Measurements from ENCODE around the gene SPAG8. TPM values are rescaled to one million over a fixed set of nuclear protein-coding genes. Genes with fewer than 3 reads are reported as not detected.

Gene SPAG8
- total RNA-seq, 2 donors from 2014 or later, result 0.58 to 0.82 TPM

GRCh38 chr9:35771075-35771433, 41.0 kb downstream of the SPAG8 start:
- no peak overlapping the region for H3K4me3 ChIP-seq
- H3K36me3 ChIP-seq, result no peaks in the 10 kb centered on the region
- no peaks in the 10 kb centered on the region for H3K9me3 ChIP-seq
- DNase-seq, result peak; percentile 52
- H3K9ac ChIP-seq (ENCODE audit: low read depth in 2 of 2, low read length in 2 of 2), result peak overlapping the region in 1 of 2 donors; percentile 57
- H3K27me3 ChIP-seq, result no peaks in the 10 kb centered on the region
- H3K27ac ChIP-seq, result peak overlapping the region; percentile 77
- no peak for TF ChIP-seq CTCF (IDR thresholded peaks at IDR 0.05)
- H3K4me1 ChIP-seq, result peaks cover 14% of the 10 kb centered on the region
- intact Hi-C loops (cut with DNase I), result no loop called here

- TF ChIP-seq CTCF (IDR thresholded peaks at IDR 0.05), result no peak
- intact Hi-C loops (cut with DNase I), result no loop called here
- no peak overlapping the region for H3K4me3 ChIP-seq
- H3K27me3 ChIP-seq, result no peaks in the 10 kb centered on the region
- no peak for DNase-seq
- H3K27ac ChIP-seq, result no peak overlapping the region
- peaks cover 14% of the 10 kb centered on the region for H3K4me1 ChIP-seq
- no peaks in the 10 kb centered on the region for H3K36me3 ChIP-seq
- no peak overlapping the region for H3K9ac ChIP-seq (ENCODE audit: low read depth in 2 of 2, low read length in 2 of 2)
- no peaks in the 10 kb centered on the region for H3K9me3 ChIP-seq
These were observed 42.3 kb downstream of the SPAG8 start for GRCh38 chr9:35769763-35770162.

- peaks cover 14% of the 10 kb centered on the region for H3K4me1 ChIP-seq
These were observed 44.6 kb downstream of the SPAG8 start for GRCh38 chr9:35767458-35767857.

GRCh38 chr9:35766997-35767396, 45.1 kb downstream of the SPAG8 start:
- intact Hi-C loops (cut with DNase I), result no loop called here
- Histone ChIP-seq H3K27ac (no peak overlapping the region), H3K4me3 (no peak overlapping the region), H3K9me3 (no peaks in the 10 kb centered on the region), H3K4me1 (peaks cover 14% of the 10 kb centered on the region), H3K27me3 (no peaks in the 10 kb centered on the region), H3K36me3 (no peaks in the 10 kb centered on the region), H3K9ac (ENCODE audit: low read depth in 2 of 2, low read length in 2 of 2) (no peak overlapping the region)
- no peak for TF ChIP-seq CTCF (IDR thresholded peaks at IDR 0.05)
- DNase-seq, result no peak

More at GRCh38 chr9:35767458-35767857, 44.6 kb downstream of the SPAG8 start:
- Histone ChIP-seq H3K27ac (no peak overlapping the region), H3K9ac (ENCODE audit: low read depth in 2 of 2, low read length in 2 of 2) (no peak overlapping the region), H3K4me3 (no peak overlapping the region), H3K27me3 (no peaks in the 10 kb centered on the region), H3K36me3 (no peaks in the 10 kb centered on the region), H3K9me3 (no peaks in the 10 kb centered on the region)
- intact Hi-C loops (cut with DNase I), result no loop called here
- DNase-seq, result no peak
- TF ChIP-seq CTCF (IDR thresholded peaks at IDR 0.05), result no peak

- intact Hi-C loops (cut with DNase I), result no loop called here
These were observed 48.3 kb downstream of the SPAG8 start for GRCh38 chr9:35763803-35764202.

More at GRCh38 chr9:35763803-35764202, 48.3 kb downstream of the SPAG8 start:
- no peaks in the 10 kb centered on the region for H3K27me3 ChIP-seq
- no peak for TF ChIP-seq CTCF (IDR thresholded peaks at IDR 0.05)
- no peak for DNase-seq
- H3K9me3 ChIP-seq, result no peaks in the 10 kb centered on the region
- no peaks in the 10 kb centered on the region for H3K36me3 ChIP-seq
- no peak overlapping the region for H3K27ac ChIP-seq
- H3K4me3 ChIP-seq, result no peak overlapping the region
- no peaks in the 10 kb centered on the region for H3K4me1 ChIP-seq
- H3K9ac ChIP-seq (ENCODE audit: low read depth in 2 of 2, low read length in 2 of 2), result no peak overlapping the region
